Cerebellar nuclear complex (tissue), 1 donor: ENCODE measurements around the gene SCD5.

Experiments
- DNase-seq, 2 experiments: peaks; one replicate each; lab custom pipeline; 2025; lab: John Stamatoyannopoulos, UW

The SCD5 gene

DNA sequence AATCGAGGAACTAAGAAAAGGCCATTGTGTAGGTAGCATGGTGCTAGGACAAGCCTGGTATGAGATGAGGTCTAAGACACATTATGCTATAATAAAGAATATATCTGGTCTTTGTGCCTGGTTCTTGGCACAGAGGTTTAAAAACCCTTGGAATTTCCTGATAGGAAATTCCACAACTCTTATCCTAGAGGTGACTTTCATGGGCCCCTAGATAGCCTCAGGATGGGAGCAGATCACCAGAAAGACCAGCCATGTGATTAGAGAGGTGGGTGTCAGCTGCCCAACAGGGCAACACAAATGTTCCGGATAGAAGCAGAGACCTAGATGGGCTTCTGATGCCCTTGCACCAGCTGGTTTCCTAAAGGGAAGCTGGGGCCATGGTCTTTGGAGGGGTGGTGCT lies 107.2 kb downstream of the SCD5 start:
- no peak for DNase-seq

DNA sequence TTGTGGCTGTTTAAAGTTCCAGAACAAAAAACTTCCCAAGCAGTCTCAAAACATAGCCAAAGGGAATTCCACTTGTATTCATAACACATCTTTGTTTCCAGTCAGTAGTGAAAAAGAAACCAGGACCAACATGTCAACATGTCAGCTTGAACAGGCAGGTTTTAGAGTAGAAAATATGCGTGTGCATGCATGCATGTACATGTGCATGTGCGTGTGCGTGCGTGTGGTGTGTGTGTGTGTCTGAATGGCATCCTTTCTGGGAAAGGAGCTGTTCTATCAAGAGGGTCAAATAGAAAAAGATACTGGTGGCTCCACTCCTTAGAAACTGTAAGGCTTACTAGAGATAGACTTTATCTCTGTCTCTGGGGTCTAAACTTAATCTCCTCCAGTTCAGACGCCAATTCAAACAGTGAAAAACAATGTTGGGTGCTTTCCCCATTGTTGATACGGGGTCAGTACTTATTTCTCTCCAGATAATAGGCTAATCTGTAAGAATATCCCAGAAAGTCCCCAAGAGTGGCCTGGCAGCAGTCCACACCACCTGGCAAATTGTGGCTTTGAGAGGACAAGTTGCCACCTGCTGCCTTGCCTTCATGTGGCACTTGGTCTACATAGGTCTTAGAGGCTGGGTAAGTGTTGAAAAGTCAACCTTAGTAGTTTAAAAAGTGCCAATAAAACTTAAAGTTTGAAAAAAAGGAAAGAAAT lies 110.4 kb downstream of the SCD5 start:
- DNase-seq = no peak

DNA sequence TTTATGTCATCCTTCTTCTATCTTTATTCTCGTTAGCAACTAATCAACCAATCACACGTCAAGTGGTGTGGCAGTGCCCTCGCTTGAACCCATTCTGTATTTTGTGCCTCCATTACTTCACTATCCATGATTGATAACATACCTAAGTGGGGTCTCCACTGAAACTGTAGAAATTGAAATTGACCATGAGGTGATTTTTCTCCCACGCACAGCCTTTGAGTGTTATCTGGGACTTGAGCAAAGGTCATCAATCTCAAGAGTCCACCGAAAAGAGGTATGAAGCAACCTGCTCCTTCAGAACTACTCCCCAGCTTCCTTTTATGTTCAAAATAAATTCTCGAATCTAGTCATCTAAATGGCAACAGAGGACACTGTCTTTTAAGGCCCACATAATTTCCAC lies 111.1 kb downstream of the SCD5 start:
- DNase-seq = no peak

DNA sequence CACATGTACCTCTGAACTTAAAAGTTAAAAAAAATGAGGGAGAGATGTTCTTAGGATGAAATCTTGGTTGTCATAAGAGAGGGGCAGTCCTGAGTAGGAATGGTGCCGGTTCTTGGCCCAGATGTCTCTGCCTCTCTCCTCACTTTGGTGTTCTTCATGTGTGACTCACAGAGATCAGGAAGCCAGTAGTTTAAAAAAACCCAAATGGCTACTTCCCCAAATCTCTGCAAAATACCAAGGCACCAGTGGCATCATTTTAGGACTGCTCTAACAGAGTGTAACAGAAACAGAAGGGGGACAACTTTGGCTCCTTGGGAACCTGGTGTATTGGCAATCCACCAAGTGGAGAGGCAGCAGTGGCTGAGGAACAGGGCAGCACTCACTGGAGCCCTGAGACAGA lies 116.8 kb downstream of the SCD5 start:
- no peak for DNase-seq

DNA sequence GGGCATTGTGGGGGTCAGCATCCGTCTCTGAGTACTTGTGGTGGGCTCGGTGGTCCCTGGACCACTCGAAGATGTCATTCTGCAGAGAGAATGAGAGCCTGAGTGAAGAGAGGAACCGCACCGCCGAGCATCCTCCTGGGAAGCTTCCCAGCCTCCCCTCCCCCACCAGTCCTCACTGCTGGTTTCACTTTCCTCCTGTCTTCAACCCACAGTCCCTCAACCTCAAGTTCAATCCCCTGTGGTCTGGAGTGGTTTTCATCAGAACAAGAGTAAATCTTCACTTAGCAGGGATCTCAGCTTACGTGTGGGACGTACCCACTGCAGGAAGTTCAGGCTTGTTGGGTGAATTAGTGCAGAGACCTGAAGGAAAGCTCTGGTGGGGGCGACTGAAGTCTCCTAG lies 117.8 kb downstream of the SCD5 start:
- no peak for DNase-seq

DNA sequence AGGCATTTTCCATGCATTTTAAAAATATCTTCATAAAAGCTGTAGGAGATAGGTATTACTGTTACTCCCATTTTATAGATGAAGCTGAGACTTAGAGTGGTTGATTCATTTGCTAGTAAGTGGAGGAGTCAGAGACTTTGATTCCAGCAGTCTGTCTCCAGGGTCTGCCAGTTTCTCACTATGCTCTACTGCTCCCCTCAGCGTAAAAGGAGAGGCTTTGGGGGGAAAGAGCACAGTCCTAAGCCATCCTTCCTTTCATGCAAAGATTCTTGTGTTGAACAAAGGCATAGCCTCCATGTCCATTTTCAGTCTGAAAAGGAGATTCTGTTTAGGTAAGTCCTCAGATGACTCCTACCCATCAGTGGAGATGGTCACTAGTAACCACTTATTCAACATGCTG lies 119.1 kb downstream of the SCD5 start:
- DNase-seq = no peak

DNA sequence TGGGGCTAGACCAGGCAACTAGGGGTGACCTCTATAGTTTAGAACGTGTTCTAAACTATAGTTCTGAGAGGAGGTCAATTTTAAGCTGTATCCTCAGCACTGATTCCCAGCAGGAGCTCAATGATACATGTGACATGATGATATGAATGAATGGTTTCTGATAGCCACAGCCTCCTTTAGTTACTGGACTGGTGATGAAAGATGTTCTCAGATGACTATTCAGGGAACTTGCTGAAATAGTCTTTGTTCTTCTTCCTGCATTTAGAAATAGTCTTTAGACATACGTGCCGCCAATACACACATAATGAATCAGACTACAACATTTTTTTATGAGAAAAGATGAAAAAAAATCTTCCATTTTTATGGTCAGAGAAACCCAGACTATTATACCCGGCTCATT lies 120.5 kb downstream of the SCD5 start:
- no peak for DNase-seq

DNA sequence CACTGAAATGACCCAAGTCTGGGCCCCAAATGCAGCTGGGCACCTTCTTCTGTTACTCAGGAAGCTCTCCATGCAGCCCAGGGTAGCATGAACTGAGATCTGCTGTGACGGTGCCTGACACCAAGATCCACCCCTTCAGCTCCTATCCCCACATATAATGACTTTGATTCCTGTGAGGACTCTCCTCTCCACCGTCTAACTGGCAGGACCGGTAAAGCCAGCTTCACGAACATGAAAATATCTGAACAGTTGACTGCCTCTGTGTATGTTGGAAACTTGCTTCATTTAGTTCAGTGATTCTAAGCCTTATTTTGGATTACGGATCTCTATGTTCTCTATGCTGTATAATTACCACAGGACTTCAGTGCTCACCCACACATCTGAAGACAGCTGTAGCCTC lies 121.3 kb downstream of the SCD5 start:
- no peak for DNase-seq

DNA sequence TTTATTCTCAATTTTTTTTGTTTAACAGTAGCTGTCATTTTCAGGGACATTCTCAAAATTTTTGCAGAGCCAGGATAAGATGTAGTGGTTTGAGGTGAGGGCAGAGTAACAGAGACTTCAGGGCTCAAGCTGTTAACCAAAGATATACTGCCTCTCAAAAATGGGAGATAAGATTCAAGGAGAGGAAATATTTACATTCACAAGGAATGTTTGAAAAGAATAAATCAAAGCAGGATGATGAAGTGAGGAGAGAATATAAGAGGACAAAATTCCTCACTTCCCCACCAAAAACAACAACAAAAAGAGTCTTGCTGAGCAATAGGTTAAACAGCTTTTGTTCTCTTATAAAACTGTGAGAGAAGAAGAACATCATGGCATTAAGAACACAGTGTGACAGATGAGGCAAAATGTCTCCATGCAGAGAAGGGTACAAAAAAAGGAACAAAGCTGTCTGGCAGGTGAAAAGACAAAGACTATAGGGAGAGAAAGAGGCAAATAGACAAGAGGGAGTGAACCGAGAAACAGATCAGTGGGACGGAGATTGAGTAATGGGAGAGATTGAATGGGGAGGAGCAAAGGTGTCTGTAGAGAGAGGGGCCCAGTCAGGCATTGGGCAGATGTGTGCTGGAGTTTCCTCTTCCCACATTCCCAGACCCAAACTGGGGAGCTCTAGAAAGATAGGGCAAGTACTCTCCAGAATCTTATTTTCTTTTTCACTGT lies 130.7 kb downstream of the SCD5 start:
- no peak for DNase-seq

DNA sequence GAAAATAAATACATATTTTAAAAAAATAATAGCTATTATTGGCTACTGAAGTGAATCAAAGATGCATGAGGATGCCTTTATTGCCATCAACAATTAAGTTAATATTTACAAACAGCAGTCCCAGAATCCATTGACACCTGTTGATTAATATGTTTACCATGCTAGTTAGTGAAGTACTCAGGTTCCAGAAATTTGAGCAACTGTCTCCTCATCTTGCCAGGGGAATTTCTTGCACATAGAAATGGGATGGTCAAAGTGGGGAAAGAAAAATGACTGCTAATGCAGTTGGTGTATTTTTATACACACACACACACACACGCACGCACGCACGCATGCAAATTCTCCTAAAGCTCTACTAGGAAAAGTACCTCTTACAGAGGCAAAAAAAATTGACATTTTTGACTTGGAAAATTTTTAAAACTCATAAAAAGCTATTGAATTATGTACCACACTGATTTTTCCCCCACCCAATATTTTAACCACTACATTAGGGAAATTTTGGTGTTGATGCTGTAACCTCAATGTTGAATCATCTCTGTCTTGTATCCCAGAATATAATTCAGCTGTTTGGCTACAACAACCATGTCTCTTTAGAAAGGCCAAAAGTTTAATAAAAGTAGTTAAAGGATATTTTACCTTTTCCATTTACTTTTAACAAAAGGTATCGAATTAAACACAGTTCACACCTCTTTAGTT lies 131.5 kb downstream of the SCD5 start:
- DNase-seq = no peak

DNA sequence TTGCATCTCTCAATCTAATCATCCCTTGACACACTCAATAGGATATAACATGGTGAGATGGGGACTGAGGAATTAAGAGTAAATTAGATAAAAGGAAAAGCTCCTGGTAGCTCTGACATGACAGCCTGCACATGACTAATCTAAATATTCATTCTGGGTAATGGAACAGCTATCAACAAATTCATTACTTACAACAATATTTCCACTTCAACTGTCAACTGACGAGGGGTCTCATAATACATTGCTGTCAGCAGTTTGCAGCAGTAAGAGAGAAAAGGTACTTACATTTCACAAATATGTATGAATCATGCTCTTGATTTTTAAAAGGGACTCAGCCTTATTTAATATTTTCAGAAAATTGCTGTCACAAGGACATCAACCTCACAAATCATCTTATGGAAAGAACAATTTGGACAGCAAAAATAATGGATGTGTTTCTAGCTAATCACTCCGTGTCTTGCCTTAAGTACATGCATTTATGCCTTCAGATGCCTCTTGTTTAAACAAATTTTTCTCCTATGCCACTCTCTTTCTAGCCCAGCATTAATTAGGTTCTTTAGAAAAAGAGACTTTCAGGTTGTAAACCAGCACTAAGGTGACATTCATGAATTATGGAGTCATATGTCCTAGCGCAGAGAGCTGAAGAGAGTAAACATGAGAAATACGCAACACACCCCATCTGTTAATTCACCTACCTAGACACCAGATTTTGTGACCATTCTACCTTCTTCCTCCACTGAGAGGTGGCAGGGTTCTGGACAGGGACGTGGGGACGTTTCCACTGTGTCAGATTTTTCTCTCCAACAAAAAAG lies 137.2 kb downstream of the SCD5 start:
- DNase-seq = no peak

DNA sequence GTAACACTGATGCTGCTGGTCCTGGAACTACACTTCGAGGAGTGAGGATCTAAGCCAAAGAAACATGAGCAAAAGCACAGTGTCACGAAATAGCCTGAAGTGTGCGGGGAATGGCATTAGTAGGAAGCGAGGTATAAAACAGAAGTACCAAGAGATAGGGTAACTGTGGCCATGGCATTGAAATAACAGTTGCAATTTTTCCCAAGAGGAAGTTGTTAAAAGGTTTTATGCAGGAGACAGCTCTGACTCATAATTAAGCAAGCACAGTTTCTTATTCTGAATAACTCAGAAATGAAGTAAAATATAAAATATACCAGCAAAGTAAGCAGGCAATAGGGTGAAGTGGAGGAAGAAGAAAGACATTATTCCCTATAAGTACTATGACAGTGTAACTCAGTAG lies 146.5 kb downstream of the SCD5 start:
- no peak for DNase-seq

DNA sequence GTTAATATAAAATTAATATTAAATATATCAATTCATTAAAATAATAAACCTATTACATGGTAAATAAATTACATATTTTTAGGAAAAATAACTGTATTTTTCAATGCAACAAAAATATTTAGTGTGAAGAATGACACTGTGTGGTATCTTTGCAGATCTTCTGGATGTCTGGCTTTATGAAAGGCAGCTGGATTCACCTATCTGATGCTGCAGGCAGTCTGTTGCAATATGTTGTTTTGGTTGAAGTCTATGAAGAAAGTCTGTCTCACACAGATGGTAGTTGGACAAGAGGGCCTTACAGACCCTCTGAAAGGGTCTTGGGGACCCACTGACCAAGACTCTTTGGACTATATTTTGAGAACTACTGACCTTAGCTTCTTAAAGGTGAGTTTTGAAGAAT lies 147.7 kb downstream of the SCD5 start:
- DNase-seq = no peak

DNA sequence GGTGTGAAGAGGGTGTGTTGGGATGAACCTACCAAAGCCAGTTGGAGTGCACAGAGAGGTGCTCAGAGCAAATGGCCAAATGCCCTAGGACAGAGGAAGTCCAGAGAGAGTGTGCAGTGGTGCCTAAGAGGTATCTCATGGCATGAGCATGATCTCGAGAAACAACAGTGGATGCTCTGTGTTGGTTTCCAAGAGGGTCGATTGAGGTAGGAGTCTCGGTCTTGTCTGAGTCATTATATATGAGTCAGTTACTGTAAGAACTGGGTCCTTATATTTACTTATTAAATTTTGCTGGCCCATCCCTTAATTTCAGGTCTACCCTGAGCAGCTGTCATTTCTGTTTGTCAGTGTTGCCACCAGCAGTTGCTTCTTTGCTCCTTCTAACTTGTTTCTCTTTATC lies 150.2 kb downstream of the SCD5 start:
- DNase-seq = no peak

DNA sequence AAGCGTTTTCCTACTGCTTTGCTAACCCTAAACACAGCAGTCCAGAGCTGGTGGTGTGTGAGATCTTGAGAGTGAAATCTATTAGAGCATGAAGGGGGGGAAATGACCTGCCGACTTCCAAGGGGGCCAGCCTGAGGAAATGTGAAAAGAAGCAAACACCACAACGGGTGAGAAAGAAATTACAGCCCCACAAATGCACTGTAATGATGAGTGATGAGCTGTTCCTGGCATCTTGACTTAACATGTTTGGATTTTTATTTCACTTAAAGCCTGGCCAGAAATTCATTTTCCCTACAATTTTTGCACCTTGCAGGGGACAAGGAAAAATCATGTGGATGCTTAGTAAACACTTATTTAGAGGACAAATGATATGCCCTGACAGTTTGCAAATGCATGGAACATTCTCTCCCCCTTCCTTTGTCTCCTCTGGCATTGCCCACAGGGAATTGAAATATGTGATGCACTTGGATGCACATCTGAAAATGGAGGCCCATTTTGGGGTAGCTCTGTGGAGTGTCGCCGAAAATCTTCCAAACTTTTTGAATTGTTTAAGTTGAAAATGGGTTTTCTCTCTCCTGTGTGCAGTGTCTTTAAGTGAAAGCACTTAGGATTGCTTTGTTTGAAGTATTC lies 152.5 kb downstream of the SCD5 start:
- DNase-seq = no peak

DNA sequence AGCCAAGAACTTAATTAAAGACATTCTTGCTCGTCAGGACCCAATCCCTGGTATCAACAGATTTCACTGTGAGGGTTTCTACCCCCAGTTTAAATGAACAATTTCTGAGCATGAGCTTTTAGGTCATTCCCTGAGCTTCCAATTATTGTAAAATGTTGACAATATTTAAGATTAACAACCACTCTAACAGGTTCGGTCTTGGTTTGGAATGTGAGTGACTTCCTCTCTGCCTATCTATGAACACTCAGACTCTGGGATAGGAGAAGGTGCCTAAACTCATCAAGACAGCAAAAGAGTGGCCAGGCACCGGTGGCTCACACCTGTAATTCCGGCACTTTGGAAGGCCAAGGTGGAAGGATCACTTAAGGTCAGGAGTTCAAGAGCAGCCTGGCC lies 153.9 kb downstream of the SCD5 start:
- DNase-seq = no peak

DNA sequence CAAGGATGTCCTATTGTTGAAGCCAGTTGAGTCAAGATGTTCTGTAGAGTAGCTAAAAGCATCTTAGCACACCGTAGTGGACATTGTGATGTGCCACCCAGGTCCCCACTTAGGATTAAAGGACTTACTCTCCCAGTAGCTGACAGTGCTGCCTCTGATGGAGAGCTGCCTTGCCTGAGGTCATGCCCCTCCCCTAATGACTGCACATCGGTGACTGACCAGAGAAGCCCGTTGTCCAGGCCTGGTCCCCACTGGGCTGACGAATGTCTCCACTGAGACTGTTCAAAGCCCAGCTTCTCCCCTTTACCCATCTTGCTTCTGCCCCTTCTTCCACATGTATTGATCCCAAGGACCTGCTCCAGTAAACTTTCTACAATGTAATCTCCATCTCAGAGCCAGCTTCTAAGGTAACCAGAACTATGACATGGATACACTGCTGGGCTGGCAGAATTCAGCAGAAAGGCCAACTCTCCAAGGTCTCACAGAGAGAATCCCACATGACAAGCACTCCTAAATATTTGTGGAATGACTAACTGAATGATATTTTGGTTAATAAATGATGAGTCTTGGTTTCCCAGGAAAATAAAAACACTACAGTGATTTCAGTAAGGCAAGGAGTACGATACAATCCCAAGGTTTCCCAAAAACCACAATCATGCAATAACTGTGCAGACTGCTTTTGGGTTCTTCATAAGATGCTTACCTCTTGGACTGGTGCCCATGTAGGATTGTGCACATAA lies 154.4 kb downstream of the SCD5 start:
- no peak for DNase-seq

DNA sequence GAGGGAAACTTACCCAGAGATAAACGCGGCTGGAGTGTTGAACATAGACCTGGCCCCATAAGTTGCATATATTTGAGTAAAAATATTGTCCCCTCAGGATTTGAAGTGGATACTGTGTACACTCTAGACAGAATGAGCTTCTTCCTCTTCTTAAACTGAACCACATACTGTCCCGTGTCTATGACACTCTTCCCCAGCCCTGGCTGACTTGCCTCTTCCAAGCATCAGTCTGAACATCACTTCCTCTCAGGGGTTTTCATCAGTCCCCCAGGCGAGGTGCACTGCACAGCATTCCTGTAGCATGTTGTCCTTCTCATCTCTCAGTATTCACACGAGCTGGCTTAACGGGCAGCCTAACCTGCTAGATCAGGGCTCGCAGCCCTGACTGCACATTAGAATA lies 156.3 kb downstream of the SCD5 start:
- DNase-seq = no peak

DNA sequence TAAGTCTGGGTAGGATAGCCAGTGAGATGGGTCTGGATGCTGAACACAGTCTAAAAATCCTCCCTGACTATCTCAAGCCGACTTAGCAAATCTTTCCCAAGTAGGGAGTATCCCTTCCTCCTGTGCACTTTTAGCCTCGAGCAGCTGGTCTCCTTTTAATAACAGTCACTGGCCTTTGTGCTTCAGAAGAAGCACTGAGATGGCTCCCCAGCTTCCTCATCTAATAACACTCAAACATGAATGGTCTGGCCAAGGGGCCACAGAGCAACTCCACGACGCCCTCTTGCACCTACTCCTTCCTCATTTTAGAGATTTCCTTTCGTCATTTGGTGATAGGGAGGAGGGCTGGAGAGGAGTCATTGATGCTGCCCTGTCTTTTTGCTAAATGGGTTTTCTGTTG lies 158.1 kb downstream of the SCD5 start:
- DNase-seq = no peak

DNA sequence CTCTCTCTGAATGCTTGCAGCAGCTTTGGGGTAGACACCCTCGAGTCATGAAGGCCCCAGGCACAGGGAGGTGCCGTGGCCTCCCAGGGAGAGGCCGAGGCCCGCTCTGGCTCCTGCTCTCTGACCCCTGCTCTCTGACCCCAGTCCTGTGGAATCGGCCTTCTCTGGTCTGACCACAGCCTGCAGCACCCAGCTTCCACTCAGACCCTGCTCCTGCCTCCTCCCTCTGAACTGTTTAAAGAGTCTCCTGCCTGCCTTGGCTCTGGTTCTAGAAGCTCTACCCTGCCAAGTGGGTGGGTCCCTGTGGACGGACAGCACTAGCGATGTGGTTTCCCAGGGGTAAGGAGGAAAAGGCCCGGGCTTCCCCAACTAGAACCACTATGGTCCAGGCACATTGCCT lies 158.6 kb downstream of the SCD5 start:
- DNase-seq = no peak

DNA sequence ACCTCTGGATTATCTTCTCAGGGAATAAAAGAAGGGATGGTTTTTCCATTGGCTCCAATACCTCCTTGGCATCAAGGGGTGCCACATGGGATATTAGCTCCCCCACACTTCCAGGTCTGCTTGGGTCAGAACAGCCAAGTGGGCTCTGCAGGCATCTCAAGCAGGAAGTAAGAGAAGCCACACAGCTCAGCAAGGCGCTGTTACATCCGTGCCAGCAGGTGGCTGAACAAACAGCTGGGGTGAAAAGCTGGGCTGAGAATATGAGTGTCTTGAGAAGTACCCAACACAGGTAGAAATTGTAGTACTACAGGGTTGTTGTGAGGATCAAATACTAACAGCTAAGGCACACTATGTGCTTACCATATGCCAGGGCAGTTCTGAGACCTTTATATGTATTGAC lies 160.1 kb downstream of the SCD5 start:
- DNase-seq = no peak
